ENCODE measurements around the gene CD14.
"Not testable (repeated sequence)": the region's sequence is repeated elsewhere in the genome, so short reads cannot be mapped to it uniquely, and the experiment has no call there.

The CD14 gene

DNA sequence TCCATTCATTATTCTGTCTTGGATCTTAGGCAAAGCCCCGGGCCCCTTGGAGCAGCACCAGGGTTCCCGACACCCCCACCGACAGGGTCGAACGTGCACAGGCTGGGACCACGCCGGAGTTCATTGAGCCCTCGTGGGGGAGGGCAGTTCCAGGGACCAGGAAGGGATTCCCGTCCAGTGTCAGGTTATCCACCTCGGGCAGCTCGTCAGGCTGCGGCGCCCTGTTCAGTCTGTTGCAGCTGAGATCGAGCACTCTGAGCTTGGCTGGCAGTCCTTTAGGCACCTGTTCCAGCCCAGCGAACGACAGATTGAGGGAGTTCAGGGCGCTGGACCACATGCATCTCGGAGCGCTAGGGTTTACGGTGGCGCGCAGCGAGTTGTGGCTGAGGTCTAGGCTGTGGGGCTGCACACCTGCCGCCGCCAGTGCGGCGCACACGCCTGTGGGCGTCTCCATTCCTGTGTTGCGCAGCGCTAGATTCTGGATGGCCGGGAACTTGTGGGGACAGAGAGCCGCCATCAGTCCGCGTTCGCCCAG lies 1.1 kb downstream of the CD14 start:
- ChIA-PET CTCF (interaction anchor here (1.1 to 4.6 kb wide), 5 partner anchors 9 to 268 kb away, joined by 3 to 36 read pairs (median 5); partner anchors contain the start of gene EIF4EBP3), POLR2A (interaction anchor here (0.6 to 1.0 kb wide), 2 partner anchors 74 to 98 kb away, joined by 3 to 6 read pairs; partner anchors contain the start of gene SRA1)
- no peak for DNase-seq (ENCODE audit: low read depth, low spot score)
- TF ChIP-seq, protein P1, sequence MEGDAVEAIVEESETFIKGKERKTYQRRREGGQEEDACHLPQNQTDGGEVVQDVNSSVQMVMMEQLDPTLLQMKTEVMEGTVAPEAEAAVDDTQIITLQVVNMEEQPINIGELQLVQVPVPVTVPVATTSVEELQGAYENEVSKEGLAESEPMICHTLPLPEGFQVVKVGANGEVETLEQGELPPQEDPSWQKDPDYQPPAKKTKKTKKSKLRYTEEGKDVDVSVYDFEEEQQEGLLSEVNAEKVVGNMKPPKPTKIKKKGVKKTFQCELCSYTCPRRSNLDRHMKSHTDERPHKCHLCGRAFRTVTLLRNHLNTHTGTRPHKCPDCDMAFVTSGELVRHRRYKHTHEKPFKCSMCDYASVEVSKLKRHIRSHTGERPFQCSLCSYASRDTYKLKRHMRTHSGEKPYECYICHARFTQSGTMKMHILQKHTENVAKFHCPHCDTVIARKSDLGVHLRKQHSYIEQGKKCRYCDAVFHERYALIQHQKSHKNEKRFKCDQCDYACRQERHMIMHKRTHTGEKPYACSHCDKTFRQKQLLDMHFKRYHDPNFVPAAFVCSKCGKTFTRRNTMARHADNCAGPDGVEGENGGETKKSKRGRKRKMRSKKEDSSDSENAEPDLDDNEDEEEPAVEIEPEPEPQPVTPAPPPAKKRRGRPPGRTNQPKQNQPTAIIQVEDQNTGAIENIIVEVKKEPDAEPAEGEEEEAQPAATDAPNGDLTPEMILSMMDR (IDR thresholded peaks at IDR 0.05; ENCODE audit: insufficient read depth, low read length, missing control alignments): no peak
- peak overlapping the region; percentile 56 for H3K4me3 ChIP-seq (ENCODE audit: low read depth, low read length)

DNA sequence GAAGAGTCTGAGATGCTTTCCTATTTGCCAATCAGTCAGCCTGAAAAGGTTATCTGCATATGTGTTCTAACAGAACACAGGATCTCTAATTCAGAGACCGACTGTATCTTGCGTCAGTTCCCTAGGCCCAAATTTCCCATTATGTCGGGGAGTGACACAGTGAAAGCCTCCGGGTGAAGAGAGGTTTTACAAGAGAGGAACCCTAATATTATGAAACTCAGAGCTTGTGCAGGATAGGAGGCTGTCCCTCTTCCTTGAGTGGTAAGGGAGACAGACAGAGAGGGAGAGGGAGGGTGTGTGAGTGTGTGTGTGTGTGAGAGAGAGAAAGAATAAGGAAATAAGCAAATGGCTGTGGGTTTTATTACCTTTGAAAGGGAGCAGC lies 1.9 kb downstream of the CD14 start:
- ChIA-PET CTCF (interaction anchor here (0.9 to 1.7 kb wide), 4 partner anchors 8 to 258 kb away, joined by 3 to 9 read pairs (median 4); partner anchors contain the start of gene EIF4EBP3), POLR2A (no interaction called here)
- no peak for DNase-seq (ENCODE audit: low read depth, low spot score)
- H3K4me3 ChIP-seq (ENCODE audit: low read depth, low read length): no peak overlapping the region
- TF ChIP-seq, protein P1 (IDR thresholded peaks at IDR 0.05; ENCODE audit: insufficient read depth, low read length, missing control alignments): no peak

DNA sequence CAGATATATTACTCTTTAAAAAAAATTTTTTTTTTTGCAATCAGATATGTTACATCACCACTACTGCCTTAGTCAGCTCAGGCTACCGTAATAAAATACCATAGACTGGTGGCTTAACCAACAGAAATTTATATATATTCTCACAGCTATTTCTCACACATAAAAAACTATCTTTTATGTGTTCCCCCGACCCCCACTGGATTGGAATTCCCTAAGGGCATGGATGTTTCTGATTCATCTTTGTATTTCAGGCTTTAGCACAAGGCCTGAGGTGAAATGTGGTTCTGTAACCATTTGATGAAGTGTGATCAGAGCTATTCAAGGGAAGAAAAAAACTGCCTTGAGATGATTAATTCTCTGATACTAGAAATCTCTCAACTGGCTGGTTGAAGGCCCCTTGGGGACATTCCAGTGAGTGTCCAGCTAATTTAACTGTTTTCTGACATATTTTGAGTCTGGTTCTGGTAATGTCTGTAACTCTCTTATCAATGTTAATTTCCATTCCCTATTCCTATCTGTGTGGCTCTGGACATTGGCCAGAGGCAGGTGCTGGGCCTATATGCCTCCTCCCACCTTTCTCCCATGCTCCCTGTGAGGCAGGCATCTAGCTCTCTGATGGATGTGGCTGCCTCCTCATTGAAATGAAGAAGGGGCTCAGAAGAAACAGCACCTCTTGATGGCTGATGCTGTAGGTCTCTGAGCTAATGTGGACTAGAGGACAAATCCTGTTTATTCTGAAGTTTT lies 2.5 kb downstream of the CD14 start:
- H3K4me3 ChIP-seq (ENCODE audit: low read depth, low read length): no peak overlapping the region
- TF ChIP-seq, protein P1 (IDR thresholded peaks at IDR 0.05; ENCODE audit: insufficient read depth, low read length, missing control alignments): no peak
- ChIA-PET POLR2A (interaction anchor here (0.9 kb wide), 1 partner anchor 17 kb away, joined by 3 read pairs; the partner anchor contains the start of genes IK and NDUFA2), CTCF (interaction anchor here (0.8 to 1.7 kb wide), 5 partner anchors 8 to 258 kb away, joined by 3 to 9 read pairs (median 3); partner anchors contain the start of gene EIF4EBP3)
- DNase-seq (ENCODE audit: low read depth, low spot score): no peak

DNA sequence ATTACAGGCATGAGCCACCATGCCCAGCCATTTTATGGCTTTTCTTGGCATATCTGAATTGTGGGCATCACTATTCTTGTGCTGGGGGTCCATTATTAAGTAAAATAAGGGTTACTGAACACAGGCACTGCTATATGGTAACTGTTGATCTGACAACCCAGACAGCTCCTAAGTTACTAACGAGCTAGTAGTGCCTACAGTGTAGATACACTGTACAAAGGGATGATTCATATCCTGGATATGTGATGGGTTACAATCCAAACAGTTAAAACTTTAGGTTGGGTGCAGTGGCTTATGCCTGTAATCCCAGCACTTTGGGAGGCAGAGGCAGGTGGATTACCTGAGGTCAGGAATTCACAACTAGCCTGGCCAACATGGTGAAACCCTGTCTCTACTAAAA lies 4.3 kb downstream of the CD14 start:
- no peak overlapping the region for H3K4me3 ChIP-seq (ENCODE audit: low read depth, low read length)
- POLR2A ChIA-PET: no interaction called here
- TF ChIP-seq, protein P1 (IDR thresholded peaks at IDR 0.05; ENCODE audit: insufficient read depth, low read length, missing control alignments): no peak
- no peak for DNase-seq (ENCODE audit: low read depth, low spot score)
- CTCF ChIA-PET: no interaction called here

DNA sequence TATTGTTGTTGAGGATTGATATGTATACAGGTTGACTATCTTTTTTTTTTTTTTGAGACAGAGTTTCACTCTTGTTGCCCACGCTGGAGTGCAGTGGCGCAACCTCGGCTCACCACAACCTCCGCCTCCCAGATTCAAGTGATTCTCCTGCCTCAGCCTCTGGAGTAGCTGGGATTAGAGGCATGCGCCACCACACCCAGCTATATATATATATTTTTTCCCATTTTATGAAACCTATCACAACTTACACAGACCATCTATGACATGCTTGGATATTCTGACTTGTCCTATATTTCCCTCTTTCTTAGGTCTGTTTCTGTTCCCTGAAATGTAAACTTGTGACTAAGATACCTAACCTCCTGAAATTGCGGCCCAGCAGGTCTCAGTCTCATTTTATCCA lies 5.0 kb downstream of the CD14 start:
- POLR2A ChIA-PET: no interaction called here
- TF ChIP-seq, protein P1 (IDR thresholded peaks at IDR 0.05; ENCODE audit: insufficient read depth, low read length, missing control alignments): no peak
- no peak overlapping the region for H3K4me3 ChIP-seq (ENCODE audit: low read depth, low read length)
- CTCF ChIA-PET: no interaction called here
- DNase-seq (ENCODE audit: low read depth, low spot score): no peak

DNA sequence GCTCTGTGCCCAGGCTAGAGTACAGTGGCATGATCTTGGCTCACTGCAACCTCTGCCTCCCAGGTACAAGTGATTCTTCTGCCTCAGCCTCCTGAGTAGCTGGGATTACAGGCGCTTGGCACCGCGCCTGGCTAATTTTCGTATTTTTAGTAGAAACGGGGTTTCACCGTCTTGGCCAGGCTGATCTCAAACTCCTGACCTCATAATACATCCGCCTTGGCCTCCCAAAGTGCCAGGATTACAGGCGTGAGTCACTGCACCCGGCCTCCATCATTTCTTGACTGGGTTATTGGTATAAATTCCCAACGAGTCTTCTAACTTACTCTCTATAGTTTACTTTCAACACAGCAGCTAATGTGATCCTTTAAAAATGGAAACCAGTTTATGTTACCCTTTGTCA lies 8.1 kb downstream of the CD14 start:
- DNase-seq (ENCODE audit: low read depth, low spot score); H3K4me3 ChIP-seq (ENCODE audit: low read depth, low read length); POLR2A ChIA-PET: not testable (repeated sequence)
- CTCF ChIA-PET: interaction anchor here (0.9 kb wide), 1 partner anchor 11 kb away, joined by 3 read pairs; no protein-coding TSS in a partner anchor

DNA sequence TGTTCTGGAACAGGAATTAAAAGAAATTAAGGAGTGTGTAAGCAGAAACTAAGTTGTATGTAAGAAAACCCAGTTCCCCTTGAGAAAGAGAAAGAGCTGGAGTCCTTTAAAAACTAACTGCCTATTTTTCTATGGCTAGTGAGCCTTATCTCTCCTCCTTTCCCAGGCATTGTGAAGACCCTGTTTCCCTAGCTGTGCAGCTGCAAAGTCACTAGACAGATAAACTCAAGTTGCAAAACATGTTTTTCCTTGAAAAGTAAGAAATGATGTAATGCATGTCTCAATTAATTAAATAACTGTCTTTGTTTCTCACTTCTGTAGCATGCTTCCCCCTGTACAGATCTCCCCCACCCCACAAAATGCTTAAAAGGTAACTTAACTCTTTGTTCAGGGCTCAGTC lies 9.9 kb downstream of the CD14 start:
- POLR2A ChIA-PET; DNase-seq (ENCODE audit: low read depth, low spot score); H3K4me3 ChIP-seq (ENCODE audit: low read depth, low read length): not testable (repeated sequence)
- CTCF ChIA-PET: interaction anchor here (1.7 kb wide), 1 partner anchor 10 kb away, joined by 4 read pairs; the partner anchor contains the start of gene CD14
